ENCODE measurements around the gene POLDIP2. TPM values are rescaled to one million over a fixed set of nuclear protein-coding genes. Genes with fewer than 3 reads are reported as not detected.
A peak's percentile ranks its signal among the peaks of the same experiment; 100 is the strongest.

The POLDIP2 gene
- total RNA-seq, 2 experiments from 2014 or later = 61.6 to 67.7 TPM

GRCh38 chr17:28326114-28326513 lies 31.2 kb downstream of the POLDIP2 start:
- Mint-ChIP-seq H3K27ac (no peak overlapping the region), H3K4me3 (no peak overlapping the region), H3K36me3 (ENCODE audit: low read depth) (peaks cover 21% of the 10 kb centered on the region), H3K4me1 (peaks cover 17% of the 10 kb centered on the region), H3K27me3 (no peaks in the 10 kb centered on the region), H3K9me3 (no peaks in the 10 kb centered on the region)
- ChIA-PET POLR2A (no interaction called here), CTCF (interaction anchor here (1.4 to 2.2 kb wide), 3 partner anchors 10 to 32 kb away, joined by 3 to 9 read pairs (median 7); partner anchors contain the start of genes IFT20, POLDIP2 and TNFAIP1)
- no peak for DNase-seq

GRCh38 chr17:28325211-28325610 lies 32.1 kb downstream of the POLDIP2 start:
- ChIA-PET POLR2A (no interaction called here), CTCF (interaction anchor here (1.4 to 2.2 kb wide), 3 partner anchors 11 to 32 kb away, joined by 3 to 9 read pairs (median 7); partner anchors contain the start of genes IFT20, POLDIP2 and TNFAIP1)
- DNase-seq = no peak
- peaks cover 25% of the 10 kb centered on the region for H3K4me1 Mint-ChIP-seq
- peaks cover 19% of the 10 kb centered on the region for H3K36me3 Mint-ChIP-seq (ENCODE audit: low read depth)
- H3K27ac Mint-ChIP-seq = no peak overlapping the region
- H3K4me3 Mint-ChIP-seq = no peak overlapping the region
- H3K9me3 Mint-ChIP-seq = no peaks in the 10 kb centered on the region
- no peaks in the 10 kb centered on the region for H3K27me3 Mint-ChIP-seq

- Mint-ChIP-seq H3K27me3 (no peaks in the 10 kb centered on the region), H3K27ac (no peak overlapping the region), H3K4me1 (peaks cover 29% of the 10 kb centered on the region), H3K9me3 (no peaks in the 10 kb centered on the region), H3K36me3 (ENCODE audit: low read depth) (peaks cover 19% of the 10 kb centered on the region), H3K4me3 (no peak overlapping the region)
- ChIA-PET POLR2A (no interaction called here), CTCF (interaction anchor here (1.4 to 2.2 kb wide), 2 partner anchors 10 to 11 kb away, joined by 7 to 9 read pairs; partner anchors contain the start of genes IFT20 and TNFAIP1)
- DNase-seq = no peak
These were observed 32.5 kb downstream of the POLDIP2 start for GRCh38 chr17:28324781-28325180.

- Mint-ChIP-seq H3K4me3 (no peak overlapping the region), H3K27ac (no peak overlapping the region), H3K36me3 (ENCODE audit: low read depth) (peaks cover 19% of the 10 kb centered on the region), H3K27me3 (no peaks in the 10 kb centered on the region), H3K9me3 (no peaks in the 10 kb centered on the region), H3K4me1 (peaks cover 32% of the 10 kb centered on the region)
- ChIA-PET CTCF (interaction anchor here (2.2 kb wide), 1 partner anchor 10 kb away, joined by 7 read pairs; no protein-coding TSS in a partner anchor), POLR2A (no interaction called here)
- no peak for DNase-seq
These were observed 33.0 kb downstream of the POLDIP2 start for GRCh38 chr17:28324267-28324745.

- ChIA-PET POLR2A (no interaction called here), CTCF (interaction anchor here (1.3 to 1.7 kb wide), 2 partner anchors 11 to 15 kb away, joined by 4 to 5 read pairs; partner anchors contain the start of genes IFT20 and TNFAIP1)
- Mint-ChIP-seq H3K4me3 (peak overlapping the region; percentile 86), H3K27ac (peak overlapping the region; percentile 46), H3K9me3 (no peaks in the 10 kb centered on the region), H3K36me3 (ENCODE audit: low read depth) (peaks cover 3% of the 10 kb centered on the region), H3K27me3 (no peaks in the 10 kb centered on the region), H3K4me1 (peaks cover 38% of the 10 kb centered on the region)
- DNase-seq = no peak
These were observed 36.9 kb downstream of the POLDIP2 start for GRCh38 chr17:28320215-28321061.

GRCh38 chr17:28319598-28319935 lies 37.8 kb downstream of the POLDIP2 start:
- DNase-seq = no peak
- H3K27me3 Mint-ChIP-seq = no peaks in the 10 kb centered on the region
- ChIA-PET CTCF (interaction anchor here (1.3 to 1.9 kb wide), 2 partner anchors 12 to 15 kb away, joined by 4 read pairs; no protein-coding TSS in a partner anchor), POLR2A (no interaction called here)
- peak overlapping the region; percentile 85 for H3K27ac Mint-ChIP-seq
- H3K9me3 Mint-ChIP-seq = no peaks in the 10 kb centered on the region
- peaks cover 38% of the 10 kb centered on the region for H3K4me1 Mint-ChIP-seq
- peak overlapping the region; percentile 86 for H3K4me3 Mint-ChIP-seq
- peaks cover 3% of the 10 kb centered on the region for H3K36me3 Mint-ChIP-seq (ENCODE audit: low read depth)

GRCh38 chr17:28318759-28319597 lies 38.3 kb downstream of the POLDIP2 start, which contains the start of gene TMEM97:
Gene TMEM97 (plus strand): TSS chr17:28319200. CDS start chr17:28319240, 40 bp downstream.
- Mint-ChIP-seq H3K27ac (peak within 1 kb of the TSS; percentile 85), H3K4me3 (peak within 1 kb of the TSS; percentile 86), H3K27me3 (no peaks in the 10 kb centered on the region), H3K9me3 (no peaks in the 10 kb centered on the region), H3K4me1 (peaks cover 38% of the 10 kb centered on the region), H3K36me3 (ENCODE audit: low read depth) (peaks cover 3% of the 10 kb centered on the region)
- POLR2A ChIA-PET = no interaction called here
- CTCF ChIA-PET = interaction anchor here (0.6 to 1.9 kb wide), 4 partner anchors 13 to 1807 kb away, joined by 3 to 4 read pairs (median 4); no protein-coding TSS in a partner anchor
- peak; percentile 97 for DNase-seq

GRCh38 chr17:28317966-28318758 lies 39.2 kb downstream of the POLDIP2 start:
- peaks cover 38% of the 10 kb centered on the region for H3K4me1 Mint-ChIP-seq
- H3K27me3 Mint-ChIP-seq = peaks cover 5% of the 10 kb centered on the region
- H3K9me3 Mint-ChIP-seq = no peaks in the 10 kb centered on the region
- POLR2A ChIA-PET = no interaction called here
- peak overlapping the region; percentile 86 for H3K4me3 Mint-ChIP-seq
- H3K36me3 Mint-ChIP-seq (ENCODE audit: low read depth) = peaks cover 3% of the 10 kb centered on the region
- DNase-seq = no peak
- peak overlapping the region; percentile 85 for H3K27ac Mint-ChIP-seq
- CTCF ChIA-PET = interaction anchor here (0.6 to 1.9 kb wide), 7 partner anchors 14 to 1807 kb away, joined by 3 to 4 read pairs (median 4); partner anchors contain the start of genes IFT20 and TNFAIP1

GRCh38 chr17:28317099-28317965 lies 40.0 kb downstream of the POLDIP2 start:
- Mint-ChIP-seq H3K27me3 (peaks cover 8% of the 10 kb centered on the region), H3K27ac (peak overlapping the region; percentile 85), H3K36me3 (ENCODE audit: low read depth) (peaks cover 3% of the 10 kb centered on the region), H3K4me3 (peak overlapping the region; percentile 86), H3K9me3 (no peaks in the 10 kb centered on the region), H3K4me1 (peaks cover 34% of the 10 kb centered on the region)
- CTCF ChIA-PET = interaction anchor here (0.6 to 1.8 kb wide), 7 partner anchors 11 to 850 kb away, joined by 3 to 6 read pairs (median 4); partner anchors contain the start of genes IFT20 and TNFAIP1
- POLR2A ChIA-PET = no interaction called here
- no peak for DNase-seq

GRCh38 chr17:28315846-28316705 lies 41.3 kb downstream of the POLDIP2 start:
- H3K4me1 Mint-ChIP-seq = peaks cover 26% of the 10 kb centered on the region
- peaks cover 8% of the 10 kb centered on the region for H3K27me3 Mint-ChIP-seq
- no peak overlapping the region for H3K4me3 Mint-ChIP-seq
- DNase-seq = no peak
- no peaks in the 10 kb centered on the region for H3K9me3 Mint-ChIP-seq
- H3K36me3 Mint-ChIP-seq (ENCODE audit: low read depth) = no peaks in the 10 kb centered on the region
- CTCF ChIA-PET = interaction anchor here (0.6 kb wide), 1 partner anchor 40 kb away, joined by 3 read pairs; no protein-coding TSS in a partner anchor
- H3K27ac Mint-ChIP-seq = no peak overlapping the region
- POLR2A ChIA-PET = no interaction called here
